NCI-H2107 treated with DMSO at 0.1 percent for 48 hours (cell line): ENCODE data around the gene BLOC1S5.
"Not testable (repeated sequence)": the region's sequence is repeated elsewhere in the genome, so short reads cannot be mapped to it uniquely, and the experiment has no call there.

Experiments
- DNase-seq: peaks from one replicate; lab custom pipeline; 2025; ENCODE audit not compliant: unreplicated experiment; lab: John Stamatoyannopoulos, UW

The BLOC1S5 gene

GRCh38 chr6:7998103-7998725 is 66.0 kb downstream of the BLOC1S5 start:
- DNase-seq, result no peak

- DNase-seq, result no peak
Observed at GRCh38 chr6:7997286-7997685, 66.9 kb downstream of the BLOC1S5 start.

GRCh38 chr6:7996538-7997111 is 67.6 kb downstream of the BLOC1S5 start:
- no peak for DNase-seq

- DNase-seq, result no peak
Observed at GRCh38 chr6:7993952-7994351, 70.2 kb downstream of the BLOC1S5 start.

GRCh38 chr6:7993399-7993798 is 70.8 kb downstream of the BLOC1S5 start:
- no peak for DNase-seq

GRCh38 chr6:7992002-7992815 is 72.0 kb downstream of the BLOC1S5 start:
- no peak for DNase-seq

- no peak for DNase-seq
Observed at GRCh38 chr6:7991536-7991935, 72.7 kb downstream of the BLOC1S5 start.

GRCh38 chr6:7986219-7986618 is 78.0 kb downstream of the BLOC1S5 start:
- no peak for DNase-seq

- DNase-seq, result not testable (repeated sequence)
Observed at GRCh38 chr6:7983967-7984366, 80.2 kb downstream of the BLOC1S5 start.

GRCh38 chr6:7979831-7980230 is 84.4 kb downstream of the BLOC1S5 start:
- DNase-seq, result no peak

GRCh38 chr6:7978736-7979135 is 85.5 kb downstream of the BLOC1S5 start:
- DNase-seq, result peak; percentile 42

GRCh38 chr6:7976485-7977056 is 87.6 kb downstream of the BLOC1S5 start:
- no peak for DNase-seq

GRCh38 chr6:7975764-7976146 is 88.4 kb downstream of the BLOC1S5 start:
- no peak for DNase-seq

GRCh38 chr6:7974938-7975763 is 89.0 kb downstream of the BLOC1S5 start:
- no peak for DNase-seq

- no peak for DNase-seq
Observed at GRCh38 chr6:7974565-7974937, 89.6 kb downstream of the BLOC1S5 start.

- DNase-seq, result no peak
Observed at GRCh38 chr6:7973584-7973983, 90.6 kb downstream of the BLOC1S5 start.

- DNase-seq, result no peak
Observed at GRCh38 chr6:7971499-7971898, 92.7 kb downstream of the BLOC1S5 start.

GRCh38 chr6:7970616-7971015 is 93.6 kb downstream of the BLOC1S5 start:
- no peak for DNase-seq
